Hepatic stellate cell (primary cell): ENCODE data around the gene RANBP17.
"Not testable (repeated sequence)": the region's sequence is repeated elsewhere in the genome, so short reads cannot be mapped to it uniquely, and the experiment has no call there.

ENCODE experiments used
- DNase-seq: peaks from one replicate; pipeline ENCODE4 v3.0.0; 2011; ENCODE audit warnings: low spot score

Gene RANBP17

GRCh38 chr5:171250738-171251137, 388.9 kb downstream of the RANBP17 start:
- DNase-seq = no peak

- no peak for DNase-seq
Observed at GRCh38 chr5:171251519-171251918, 389.7 kb downstream of the RANBP17 start.

GRCh38 chr5:171252674-171253073, 390.9 kb downstream of the RANBP17 start:
- no peak for DNase-seq

- DNase-seq = no peak
Observed at GRCh38 chr5:171258737-171259415, 397.1 kb downstream of the RANBP17 start.

- no peak for DNase-seq
Observed at GRCh38 chr5:171261361-171261760, 399.5 kb downstream of the RANBP17 start.

GRCh38 chr5:171261904-171262303, 400.1 kb downstream of the RANBP17 start:
- DNase-seq = no peak

GRCh38 chr5:171263181-171263580, 401.4 kb downstream of the RANBP17 start:
- DNase-seq = no peak

GRCh38 chr5:171264843-171265242, 403.0 kb downstream of the RANBP17 start:
- no peak for DNase-seq

- no peak for DNase-seq
Observed at GRCh38 chr5:171268700-171269620, 407.1 kb downstream of the RANBP17 start.

- DNase-seq = no peak
Observed at GRCh38 chr5:171269717-171270116, 407.9 kb downstream of the RANBP17 start.

GRCh38 chr5:171270136-171270535, 408.3 kb downstream of the RANBP17 start:
- DNase-seq = no peak

GRCh38 chr5:171271798-171272197, 410.0 kb downstream of the RANBP17 start:
- no peak for DNase-seq

GRCh38 chr5:171272996-171273970, 411.5 kb downstream of the RANBP17 start:
- DNase-seq = no peak

- no peak for DNase-seq
Observed at GRCh38 chr5:171275841-171276544, 414.2 kb downstream of the RANBP17 start.

- no peak for DNase-seq
Observed at GRCh38 chr5:171283753-171284152, 421.9 kb downstream of the RANBP17 start.

- no peak for DNase-seq
Observed at GRCh38 chr5:171285465-171285864, 423.6 kb downstream of the RANBP17 start.

GRCh38 chr5:171288066-171288465, 426.2 kb downstream of the RANBP17 start:
- no peak for DNase-seq

- DNase-seq = no peak
Observed at GRCh38 chr5:171291371-171291770, 429.6 kb downstream of the RANBP17 start.

- DNase-seq = no peak
Observed at GRCh38 chr5:171295299-171295698, 433.5 kb downstream of the RANBP17 start.

- DNase-seq = no peak
Observed at GRCh38 chr5:171295801-171296200, 434.0 kb downstream of the RANBP17 start.

- DNase-seq = not testable (repeated sequence)
Observed at GRCh38 chr5:171297941-171298340, 436.1 kb downstream of the RANBP17 start.
